Endodermal cell (in vitro differentiated cells): ENCODE results near the gene ZHX3. TPM values are rescaled to one million over a fixed set of nuclear protein-coding genes. Genes with fewer than 3 reads are reported as not detected.

Source experiments
- DNase-seq: peaks from one replicate; pipeline ENCODE4 v3.0.0-alpha.2; 2017
- H3K27ac ChIP-seq: 2 replicates; pipeline ENCODE4 v1.5.1; 2013; ENCODE audit warnings: mild to moderate bottlenecking, low read depth, low read length, moderate library complexity
- H3K27me3 ChIP-seq: 2 replicates; pipeline ENCODE4 v1.6.1; 2013; ENCODE audit warnings: mild to moderate bottlenecking, low read length, moderate library complexity; ENCODE audit not compliant: insufficient read depth, control insufficient read depth, poor library complexity, severe bottlenecking
- H3K36me3 ChIP-seq: 2 replicates; pipeline ENCODE4 v1.7.0; 2013; ENCODE audit warnings: mild to moderate bottlenecking, low read length, moderate library complexity; ENCODE audit not compliant: control insufficient read depth, insufficient read depth
- H3K4me1 ChIP-seq: one replicate; pipeline ENCODE4 v1.7.0; 2013; ENCODE audit warnings: low read length; ENCODE audit not compliant: control insufficient read depth, insufficient read depth
- H3K4me3 ChIP-seq: 2 replicates; pipeline ENCODE4 v1.5.1; 2013; ENCODE audit warnings: mild to moderate bottlenecking, low read length, moderate library complexity
- H3K9ac ChIP-seq: 2 replicates; pipeline ENCODE4 v1.6.1; 2013; ENCODE audit warnings: mild to moderate bottlenecking, low read length, moderate library complexity; ENCODE audit not compliant: poor library complexity, severe bottlenecking; ENCODE audit errors: extremely low read depth
- H3K9me3 ChIP-seq: 2 replicates; pipeline ENCODE4 v1.6.1; 2013; ENCODE audit warnings: mild to moderate bottlenecking, low read length, moderate library complexity; ENCODE audit not compliant: control insufficient read depth
- H3K27ac Mint-ChIP-seq: 2 replicates; pipeline ENCODE4 v1.8.0; 2020; ENCODE audit warnings: mixed read lengths
- H3K27me3 Mint-ChIP-seq: 2 replicates; pipeline ENCODE4 v1.8.0; 2021; ENCODE audit warnings: mild to moderate bottlenecking, mixed read lengths; ENCODE audit not compliant: insufficient read depth
- H3K36me3 Mint-ChIP-seq: 2 replicates; pipeline ENCODE4 v1.8.0; 2020; ENCODE audit warnings: low read depth, mixed read lengths
- H3K4me1 Mint-ChIP-seq: 2 replicates; pipeline ENCODE4 v1.8.0; 2020; ENCODE audit warnings: mixed read lengths
- H3K4me3 Mint-ChIP-seq: 2 replicates; pipeline ENCODE4 v1.8.0; 2020; ENCODE audit warnings: mild to moderate bottlenecking, moderate library complexity, mixed read lengths
- H3K9me3 Mint-ChIP-seq: 2 replicates; pipeline ENCODE4 v1.8.0; 2020; ENCODE audit warnings: mild to moderate bottlenecking, mixed read lengths
- WGBS, 2 experiments: methylation state at CpG; one replicate each; pipeline versions ENCODE4 v1.1.5 to v1.1.7; 2013; ENCODE audit warnings: missing lambda C conversion rate in 2 of 2, mixed read lengths in 1 of 2; ENCODE audit not compliant: insufficient coverage in 1 of 2, insufficient read length in 1 of 2; 5-methylcytosine and 5-hydroxymethylcytosine counted together
- total RNA-seq, 2 donors: library from RNA; stranded (reverse); fragmentation: NEBNext Ultra II Directional in 1 of 2; extraction: Animal tissue kit (Norgen Biotek cat#: 25700) in 1 of 2; gene quantifications; 2 replicates in 1 of 2; 3 replicates in 1 of 2; pipeline ENCODE4 v1.2.1, GENCODE V29; 2021
- TF ChIP-seq, protein P1 (sequence below): fragments of 200-600 bp; sonication (generic); conservative IDR thresholded peaks from 2 replicates; pipeline ENCODE4 v1.5.0; 2021; ENCODE audit warnings: antibody characterized with exemption, mild to moderate bottlenecking

The ZHX3 gene
- total RNA-seq, 2 donors from 2014 or later, result 5.4 to 5.5 TPM

DNA sequence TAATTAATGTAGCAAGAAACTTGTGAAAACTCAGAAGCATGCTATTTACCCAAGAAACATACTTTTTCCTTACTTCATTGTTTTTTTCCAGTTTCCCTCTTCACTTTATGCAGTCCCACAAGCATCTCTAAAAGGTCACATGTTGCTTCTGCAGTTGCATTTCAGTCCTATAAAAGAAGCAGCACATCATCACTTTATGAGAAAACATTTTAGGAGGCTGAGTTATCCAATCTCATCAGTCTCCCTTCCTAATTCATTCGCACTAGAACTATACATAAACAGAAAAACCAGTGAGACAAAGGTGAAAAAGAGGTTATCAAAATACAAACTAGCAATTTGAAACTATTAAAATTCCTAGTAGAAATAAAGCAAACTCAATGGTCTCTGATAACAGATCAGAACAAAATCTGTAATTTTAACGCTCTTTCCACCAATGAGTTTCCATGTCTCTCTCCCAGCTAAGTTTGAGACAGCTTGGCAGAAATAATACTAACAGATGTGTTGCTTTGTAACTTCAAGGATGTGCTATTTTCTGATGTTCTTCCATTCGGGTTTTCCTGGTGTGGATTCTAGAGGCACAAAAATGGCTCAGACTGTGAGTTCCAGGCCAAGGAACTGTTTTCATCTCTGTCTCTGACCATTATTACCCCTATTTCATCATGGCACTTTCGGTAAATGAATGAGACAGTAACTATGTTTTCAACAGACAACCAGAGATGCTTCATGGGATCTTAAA, 48.4 kb downstream of the ZHX3 start:
- Mint-ChIP-seq H3K27me3 (peaks cover 2% of the 10 kb centered on the region), H3K4me1 (peaks cover 3% of the 10 kb centered on the region), H3K4me3 (no peak overlapping the region), H3K36me3 (no peaks in the 10 kb centered on the region), H3K27ac (no peak overlapping the region), H3K9me3 (no peaks in the 10 kb centered on the region)
- TF ChIP-seq, protein P1, sequence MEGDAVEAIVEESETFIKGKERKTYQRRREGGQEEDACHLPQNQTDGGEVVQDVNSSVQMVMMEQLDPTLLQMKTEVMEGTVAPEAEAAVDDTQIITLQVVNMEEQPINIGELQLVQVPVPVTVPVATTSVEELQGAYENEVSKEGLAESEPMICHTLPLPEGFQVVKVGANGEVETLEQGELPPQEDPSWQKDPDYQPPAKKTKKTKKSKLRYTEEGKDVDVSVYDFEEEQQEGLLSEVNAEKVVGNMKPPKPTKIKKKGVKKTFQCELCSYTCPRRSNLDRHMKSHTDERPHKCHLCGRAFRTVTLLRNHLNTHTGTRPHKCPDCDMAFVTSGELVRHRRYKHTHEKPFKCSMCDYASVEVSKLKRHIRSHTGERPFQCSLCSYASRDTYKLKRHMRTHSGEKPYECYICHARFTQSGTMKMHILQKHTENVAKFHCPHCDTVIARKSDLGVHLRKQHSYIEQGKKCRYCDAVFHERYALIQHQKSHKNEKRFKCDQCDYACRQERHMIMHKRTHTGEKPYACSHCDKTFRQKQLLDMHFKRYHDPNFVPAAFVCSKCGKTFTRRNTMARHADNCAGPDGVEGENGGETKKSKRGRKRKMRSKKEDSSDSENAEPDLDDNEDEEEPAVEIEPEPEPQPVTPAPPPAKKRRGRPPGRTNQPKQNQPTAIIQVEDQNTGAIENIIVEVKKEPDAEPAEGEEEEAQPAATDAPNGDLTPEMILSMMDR, result no peak
- Histone ChIP-seq H3K27ac (no peak overlapping the region), H3K4me3 (no peak overlapping the region), H3K36me3 (no peaks in the 10 kb centered on the region), H3K9me3 (no peaks in the 10 kb centered on the region), H3K9ac (no peak overlapping the region), H3K4me1 (no peaks in the 10 kb centered on the region), H3K27me3 (peaks cover 29% of the 10 kb centered on the region)
- 92 to 100% methylated on average over 3 to 4 of the region's 4 CpGs for WGBS, 2 experiments
- DNase-seq, result no peak

DNA sequence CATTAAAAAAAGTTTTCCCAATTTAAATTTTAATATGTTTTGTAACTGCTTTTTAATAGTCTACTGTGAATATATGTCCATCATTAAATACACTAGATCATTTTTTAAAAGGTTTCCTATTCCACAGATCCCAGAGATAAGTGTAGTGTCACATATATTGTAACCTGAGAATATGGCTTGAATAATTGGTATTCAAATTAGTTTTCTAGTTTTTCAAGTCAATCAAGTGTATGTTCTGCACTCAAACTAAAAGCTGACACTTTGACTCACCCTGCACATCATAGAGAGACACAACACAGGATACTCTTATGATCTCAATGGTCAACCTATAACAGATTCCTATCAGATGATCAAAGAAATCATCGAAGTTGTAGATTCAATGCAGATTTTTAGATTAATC, 49.1 kb downstream of the ZHX3 start:
- Histone ChIP-seq H3K4me1 (no peaks in the 10 kb centered on the region), H3K27me3 (peaks cover 28% of the 10 kb centered on the region), H3K36me3 (no peaks in the 10 kb centered on the region), H3K9ac (no peak overlapping the region), H3K27ac (no peak overlapping the region), H3K9me3 (no peaks in the 10 kb centered on the region), H3K4me3 (no peak overlapping the region)
- no peak for DNase-seq
- WGBS, 2 experiments, result 100% methylated on average over 1 of the region's 1 CpG
- H3K36me3 Mint-ChIP-seq, result no peaks in the 10 kb centered on the region
- H3K27ac Mint-ChIP-seq, result no peak overlapping the region
- no peak overlapping the region for H3K4me3 Mint-ChIP-seq
- H3K9me3 Mint-ChIP-seq, result no peaks in the 10 kb centered on the region
- H3K4me1 Mint-ChIP-seq, result peaks cover 2% of the 10 kb centered on the region
- TF ChIP-seq, protein P1, result no peak
- peaks cover 2% of the 10 kb centered on the region for H3K27me3 Mint-ChIP-seq

DNA sequence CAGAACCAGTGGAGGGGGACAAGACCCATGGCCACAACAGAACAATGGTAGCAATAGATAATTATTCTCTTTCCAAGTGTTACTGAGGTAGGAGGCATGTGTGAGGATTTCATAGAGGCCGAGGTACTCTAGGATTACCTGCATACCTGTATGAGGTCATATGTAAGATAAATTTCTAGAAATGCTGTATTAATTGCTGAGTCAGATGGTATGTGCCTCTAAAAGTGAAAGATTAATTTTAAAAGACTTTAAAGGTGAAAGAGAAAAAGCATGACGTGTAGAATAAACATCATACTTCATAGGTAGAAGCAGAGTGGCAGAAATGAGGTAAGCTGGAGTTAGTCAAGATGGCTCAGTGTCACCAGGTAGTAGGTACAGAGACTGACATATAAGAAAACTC, 51.6 kb downstream of the ZHX3 start:
- Histone ChIP-seq H3K9ac (no peak overlapping the region), H3K36me3 (no peaks in the 10 kb centered on the region), H3K4me1 (peaks cover 12% of the 10 kb centered on the region), H3K9me3 (no peaks in the 10 kb centered on the region), H3K27me3 (peaks cover 28% of the 10 kb centered on the region), H3K4me3 (no peak overlapping the region), H3K27ac (no peak overlapping the region)
- H3K36me3 Mint-ChIP-seq, result no peaks in the 10 kb centered on the region
- no peak overlapping the region for H3K4me3 Mint-ChIP-seq
- peaks cover 2% of the 10 kb centered on the region for H3K27me3 Mint-ChIP-seq
- TF ChIP-seq, protein P1, result no peak
- DNase-seq, result no peak
- H3K4me1 Mint-ChIP-seq, result peaks cover 3% of the 10 kb centered on the region
- H3K27ac Mint-ChIP-seq, result no peak overlapping the region
- WGBS, 2 experiments, result 97 to 100% methylated on average over 1 to 2 of the region's 2 CpGs
- H3K9me3 Mint-ChIP-seq, result no peaks in the 10 kb centered on the region
